HepG2 (cell line): ENCODE data around the gene AK9. TPM values are rescaled to one million over a fixed set of nuclear protein-coding genes. Genes with fewer than 3 reads are reported as not detected.
"Not testable (repeated sequence)": the region's sequence is repeated elsewhere in the genome, so short reads cannot be mapped to it uniquely, and the experiment has no call there.

Experiments used
- ATAC-seq: fragments of 200-7000 bp; cut with Tn5 transposase; 3 replicates; pipeline ENCODE4 v1.9.1; 2020; ENCODE audit warnings: mild to moderate bottlenecking, moderate library complexity
- BruUV-seq: library from RNA; stranded (reverse); fragments of 400-500 nt; replicated peaks from 2 replicates; lab custom pipeline; 2021; lab: Mats Ljungman, UMichigan
- CTCF ChIA-PET: fragments of 300-600 bp; formaldehyde crosslinking; extraction: SDS; loops from one replicate; lab custom pipeline; 2021; ENCODE audit warnings: low total read pairs, inconsistent platforms, low intra/inter-chr PET ratio; lab: Yijun Ruan, JAX
- POLR2A ChIA-PET: fragments of 350-600 bp; sonication (Branson Sonifier 250); formaldehyde crosslinking; loops from one replicate; lab custom pipeline; 2020; ENCODE audit warnings: antibody characterized with exemption, inconsistent platforms; lab: Yijun Ruan, JAX
- DNase-seq: peaks from one replicate; pipeline ENCODE4 v3.0.0-alpha.2; 2015; ENCODE audit warnings: low spot score
- FAIRE-seq: peaks from 3 replicates; lab custom pipeline; 2011; peaks lifted over from hg19 to GRCh38; lab: Jason Lieb, UNC
- H2AFZ ChIP-seq: one replicate; pipeline ENCODE4 v1.6.1; 2011; ENCODE audit warnings: low read length, inconsistent platforms
- H3K27ac ChIP-seq: fragments of 300-600 bp; 3 replicates; pipeline ENCODE4 v1.8.0; 2011; ENCODE audit warnings: mixed run types, mild to moderate bottlenecking, mixed read lengths, low read length, inconsistent platforms; ENCODE audit not compliant: insufficient read depth; ENCODE audit errors: extremely low read length
- H3K27me3 ChIP-seq, 2 experiments: fragments of 200-600 bp in 1 of 2; 2 replicates in 1 of 2; 3 replicates in 1 of 2; pipeline versions ENCODE4 v1.6.0 to v1.8.0; 2011; ENCODE audit warnings: low read length in 2 of 2, mild to moderate bottlenecking in 2 of 2, moderate library complexity in 2 of 2, inconsistent platforms in 1 of 2; ENCODE audit not compliant: insufficient read depth in 2 of 2, control insufficient read depth in 1 of 2
- H3K36me3 ChIP-seq, 2 experiments: fragments of 200-600 bp in 1 of 2; replicated peaks in 1 of 2; 2 replicates in 1 of 2; 3 replicates in 1 of 2; pipeline versions ENCODE4 v1.5.1 to v1.8.0; 2011; ENCODE audit warnings: low read length in 2 of 2, inconsistent platforms in 1 of 2; ENCODE audit not compliant: insufficient read depth in 2 of 2, control insufficient read depth in 1 of 2
- H3K4me1 ChIP-seq: 2 replicates; pipeline ENCODE4 v1.5.1; 2012; ENCODE audit warnings: low read length, inconsistent platforms; ENCODE audit not compliant: insufficient read depth
- H3K4me2 ChIP-seq: 2 replicates; pipeline ENCODE4 v1.6.0; 2011; ENCODE audit warnings: low read depth, low read length, inconsistent platforms
- H3K4me3 ChIP-seq, 3 experiments: fragments of 200-600 bp in 1 of 3; sonication (generic), shearing (Covaris generic) in 1 of 3; replicated peaks in 1 of 3; 2 replicates each; pipeline ENCODE4 v1.5.1; 2011 to 2016; ENCODE audit warnings: low read length in 3 of 3, inconsistent platforms in 2 of 3, low read depth in 2 of 3, mild to moderate bottlenecking in 2 of 3, control low read depth in 1 of 3, mixed read lengths in 1 of 3; ENCODE audit not compliant: insufficient read depth in 1 of 3
- H3K79me2 ChIP-seq: one replicate; pipeline ENCODE4 v1.6.1; 2011; ENCODE audit warnings: low read length, inconsistent platforms; ENCODE audit not compliant: insufficient read depth
- H3K9ac ChIP-seq: 2 replicates; pipeline ENCODE4 v1.6.0; 2011; ENCODE audit warnings: mild to moderate bottlenecking, low read depth, low read length, inconsistent platforms; ENCODE audit not compliant: insufficient read depth
- H3K9me3 ChIP-seq: 2 replicates; pipeline ENCODE4 v1.5.1; 2012; ENCODE audit warnings: mild to moderate bottlenecking, low read length
- H4K20me1 ChIP-seq: 2 replicates; pipeline ENCODE4 v1.6.0; 2011; ENCODE audit warnings: inconsistent platforms, mild to moderate bottlenecking, low read length, moderate library complexity; ENCODE audit not compliant: insufficient read depth
- FLYWCH1 ChIP-seq: sonication (generic); formaldehyde crosslinking; IDR thresholded peaks from 2 replicates; pipeline ENCODE4 v1.8.1; 2023; ENCODE audit warnings: mild to moderate bottlenecking, missing genetic modification reagents
- NRL ChIP-seq: sonication (generic); formaldehyde crosslinking; IDR thresholded peaks from 2 replicates; pipeline ENCODE4 v1.5.0; 2020; ENCODE audit warnings: missing genetic modification reagents, mild to moderate bottlenecking, moderate library complexity, borderline replicate concordance
- PHF20 ChIP-seq: sonication (generic); formaldehyde crosslinking; IDR thresholded peaks from 2 replicates; pipeline ENCODE4 v1.5.0; 2020; ENCODE audit warnings: mild to moderate bottlenecking, missing genetic modification reagents
- ZNF3 ChIP-seq: IDR thresholded peaks from 2 replicates; pipeline ENCODE4 v1.7.0; 2017; ENCODE audit warnings: inconsistent platforms
- ZNF33B ChIP-seq: sonication (generic); formaldehyde crosslinking; IDR thresholded peaks from 2 replicates; pipeline ENCODE4 v1.5.1; 2020; ENCODE audit warnings: mild to moderate bottlenecking, missing genetic modification reagents
- ZNF362 ChIP-seq: sonication (generic); formaldehyde crosslinking; IDR thresholded peaks from 2 replicates; pipeline ENCODE4 v1.4.0; 2020; ENCODE audit warnings: missing genetic modification reagents, mild to moderate bottlenecking, borderline replicate concordance
- ZNF432 ChIP-seq: sonication (generic); formaldehyde crosslinking; IDR thresholded peaks from 2 replicates; pipeline ENCODE4 v1.5.0; 2020; ENCODE audit warnings: missing genetic modification reagents, mild to moderate bottlenecking, borderline replicate concordance
- WGBS: methylation state at CpG from one replicate; pipeline ENCODE4 v1.1.6; 2017; ENCODE audit warnings: low lambda C conversion rate; 5-methylcytosine and 5-hydroxymethylcytosine counted together
- in situ Hi-C: cut with HindIII; loops from 2 replicates; pipeline ENCODE4 v1.10.0; 2017; ENCODE audit warnings: low pct_unique_long_range_greater_than_20kb; ENCODE audit not compliant: extremely low pct_ligation_motif_present
- intact Hi-C: fragments of 100-400 bp; cut with micrococcal nuclease; formaldehyde crosslinking; loops from one replicate; pipeline ENCODE4 v1.10.0; 2022; ENCODE audit not compliant: unreplicated experiment
- polyA plus RNA-seq, 8 experiments: library from polyadenylated mRNA; depleted of rRNA in 3 of 8; stranded (reverse) in 7 of 8; unstranded in 1 of 8; fragments of >200 nt; fragmentation: Illumina TruSeq in 4 of 8; extraction: Trizol in 4 of 8; gene quantifications; 2 replicates each; pipeline versions ENCODE4 v1.2.1 to v1.2.3, GENCODE V29; 2011 to 2016; ENCODE audit warnings: low read depth in 4 of 8, missing spikeins in 1 of 8, mixed read lengths in 1 of 8; ENCODE audit not compliant: insufficient read depth in 1 of 8
- total RNA-seq, 5 experiments: library from RNA; depleted of rRNA; stranded (reverse); fragments of >200 nt; fragmentation: Illumina TruSeq; extraction: Trizol; gene quantifications; 2 replicates each; pipeline ENCODE4 v1.2.3, GENCODE V29; 2016; ENCODE audit warnings: low read depth in 1 of 5

The AK9 gene
- total and polyA plus RNA-seq, 2 of the 13 experiments (the other 11 are each of a cell fraction or from before 2014, with no cell fraction given) = 3.2 to 4.8 TPM

- H3K27ac ChIP-seq = no peak overlapping the region
- no peaks in the 10 kb centered on the region for H3K36me3 ChIP-seq
- no peaks in the 10 kb centered on the region for H3K79me2 ChIP-seq
- no TSS peak for BruUV-seq
- no peak overlapping the region for H3K4me3 ChIP-seq
- no peak overlapping the region for H3K9ac ChIP-seq
- H4K20me1 ChIP-seq = no peaks in the 10 kb centered on the region
- CTCF ChIA-PET = no interaction called here
- in situ Hi-C loops (loop anchor here (5.0 kb wide), 1 partner anchor 319 kb away; no protein-coding TSS in a partner anchor), intact Hi-C loops (no loop called here)
- TF ChIP-seq PHF20 (no peak), NRL (no peak), FLYWCH1 (no peak), ZNF362 (CRISPR knock-in tag) (no peak), ZNF3 (CRISPR knock-in tag) (no peak), ZNF33B (CRISPR knock-in tag) (no peak), ZNF432 (CRISPR knock-in tag) (no peak)
- FAIRE-seq (no peak), ATAC-seq (no peak), DNase-seq (no peak)
- POLR2A ChIA-PET = no interaction called here
- 96% methylated on average over 7 of the region's 8 CpGs for WGBS
- H3K9me3 ChIP-seq = no peaks in the 10 kb centered on the region
- H3K4me1 ChIP-seq = no peaks in the 10 kb centered on the region
- H3K27me3 ChIP-seq = no peaks in the 10 kb centered on the region
- no peak overlapping the region for H2AFZ ChIP-seq
- H3K4me2 ChIP-seq = no peak overlapping the region
Measured at GRCh38 chr6:109713097-109713496, 22.1 kb upstream of the AK9 start.

GRCh38 chr6:109708099-109708498, 17.1 kb upstream of the AK9 start:
- intact Hi-C loops = not testable (repeated sequence)

More at GRCh38 chr6:109708099-109708498, 17.1 kb upstream of the AK9 start:
- in situ Hi-C loops = loop anchor here (10.0 kb wide), 1 partner anchor 687 kb away; no protein-coding TSS in a partner anchor
- H3K4me3 ChIP-seq, H3K27ac ChIP-seq, DNase-seq, FAIRE-seq, H3K79me2 ChIP-seq, H3K9ac ChIP-seq, H4K20me1 ChIP-seq, H3K27me3 ChIP-seq, H3K4me1 ChIP-seq, BruUV-seq, H3K4me2 ChIP-seq, H3K9me3 ChIP-seq, POLR2A ChIA-PET, H2AFZ ChIP-seq, ATAC-seq, H3K36me3 ChIP-seq: not testable (repeated sequence)
- WGBS = 52% methylated on average over 2 of the region's 2 CpGs
- CTCF ChIA-PET = interaction anchor here (7.1 kb wide), 1 partner anchor 331 kb away, joined by 113 read pairs; no protein-coding TSS in a partner anchor
